ENCODE data around the gene ABLIM2.

ABLIM2 gene

GRCh38 chr4:8119877-8120276, 38.7 kb downstream of the ABLIM2 start:
- H2AFZ ChIP-seq (ENCODE audit: low read length, unreplicated experiment) = no peak overlapping the region
- H3K27ac ChIP-seq (ENCODE audit: low read depth, low read length) = no peak overlapping the region
- H3K4me1 ChIP-seq (ENCODE audit: control insufficient read depth, insufficient read depth, low read length, unreplicated experiment) = no peaks in the 10 kb centered on the region
- H3K36me3 ChIP-seq (ENCODE audit: insufficient read depth, low read length) = no peaks in the 10 kb centered on the region
- no peak overlapping the region for H3K4me3 ChIP-seq (ENCODE audit: low read depth, low read length)
- H3K27me3 ChIP-seq (ENCODE audit: insufficient read depth, low read length) = peaks cover 50% of the 10 kb centered on the region
- no peaks in the 10 kb centered on the region for H3K79me2 ChIP-seq (ENCODE audit: control insufficient read depth, insufficient read depth, low read length, unreplicated experiment)

GRCh38 chr4:8118531-8118930, 40.1 kb downstream of the ABLIM2 start:
- no peaks in the 10 kb centered on the region for H3K36me3 ChIP-seq (ENCODE audit: insufficient read depth, low read length)
- H3K4me1 ChIP-seq (ENCODE audit: control insufficient read depth, insufficient read depth, low read length, unreplicated experiment) = no peaks in the 10 kb centered on the region
- H3K4me3 ChIP-seq (ENCODE audit: low read depth, low read length) = no peak overlapping the region
- H3K27me3 ChIP-seq (ENCODE audit: insufficient read depth, low read length) = peaks cover 39% of the 10 kb centered on the region
- no peak overlapping the region for H3K27ac ChIP-seq (ENCODE audit: low read depth, low read length)
- H3K79me2 ChIP-seq (ENCODE audit: control insufficient read depth, insufficient read depth, low read length, unreplicated experiment) = no peaks in the 10 kb centered on the region
- no peak overlapping the region for H2AFZ ChIP-seq (ENCODE audit: low read length, unreplicated experiment)

- H3K4me3 ChIP-seq (ENCODE audit: low read depth, low read length) = no peak overlapping the region
- H3K27me3 ChIP-seq (ENCODE audit: insufficient read depth, low read length) = peaks cover 36% of the 10 kb centered on the region
- no peak overlapping the region for H3K27ac ChIP-seq (ENCODE audit: low read depth, low read length)
- no peaks in the 10 kb centered on the region for H3K79me2 ChIP-seq (ENCODE audit: control insufficient read depth, insufficient read depth, low read length, unreplicated experiment)
- no peaks in the 10 kb centered on the region for H3K36me3 ChIP-seq (ENCODE audit: insufficient read depth, low read length)
- no peaks in the 10 kb centered on the region for H3K4me1 ChIP-seq (ENCODE audit: control insufficient read depth, insufficient read depth, low read length, unreplicated experiment)
- no peak overlapping the region for H2AFZ ChIP-seq (ENCODE audit: low read length, unreplicated experiment)
Measured at GRCh38 chr4:8118035-8118434, 40.6 kb downstream of the ABLIM2 start.

GRCh38 chr4:8117278-8117682, 41.3 kb downstream of the ABLIM2 start:
- Histone ChIP-seq H3K36me3 (ENCODE audit: insufficient read depth, low read length) (no peaks in the 10 kb centered on the region), H3K4me1 (ENCODE audit: control insufficient read depth, insufficient read depth, low read length, unreplicated experiment) (no peaks in the 10 kb centered on the region), H2AFZ (ENCODE audit: low read length, unreplicated experiment) (no peak overlapping the region), H3K79me2 (ENCODE audit: control insufficient read depth, insufficient read depth, low read length, unreplicated experiment) (no peaks in the 10 kb centered on the region), H3K27me3 (ENCODE audit: insufficient read depth, low read length) (peaks cover 28% of the 10 kb centered on the region; the same call in 1 of the 2 replicates), H3K4me3 (ENCODE audit: low read depth, low read length) (no peak overlapping the region), H3K27ac (ENCODE audit: low read depth, low read length) (no peak overlapping the region)

GRCh38 chr4:8115916-8116315, 42.7 kb downstream of the ABLIM2 start:
- H3K4me1 ChIP-seq (ENCODE audit: control insufficient read depth, insufficient read depth, low read length, unreplicated experiment) = no peaks in the 10 kb centered on the region
- H3K36me3 ChIP-seq (ENCODE audit: insufficient read depth, low read length) = no peaks in the 10 kb centered on the region
- peaks cover 18% of the 10 kb centered on the region; the same call in 1 of the 2 replicates for H3K27me3 ChIP-seq (ENCODE audit: insufficient read depth, low read length)
- H2AFZ ChIP-seq (ENCODE audit: low read length, unreplicated experiment) = no peak overlapping the region
- H3K27ac ChIP-seq (ENCODE audit: low read depth, low read length) = no peak overlapping the region
- no peaks in the 10 kb centered on the region for H3K79me2 ChIP-seq (ENCODE audit: control insufficient read depth, insufficient read depth, low read length, unreplicated experiment)
- H3K4me3 ChIP-seq (ENCODE audit: low read depth, low read length) = no peak overlapping the region

- H3K79me2 ChIP-seq (ENCODE audit: control insufficient read depth, insufficient read depth, low read length, unreplicated experiment) = no peaks in the 10 kb centered on the region
Measured at GRCh38 chr4:8115203-8115520, 43.5 kb downstream of the ABLIM2 start.

GRCh38 chr4:8114456-8115202, 44.0 kb downstream of the ABLIM2 start:
- no peak overlapping the region for H3K4me3 ChIP-seq (ENCODE audit: low read depth, low read length)
- H3K79me2 ChIP-seq (ENCODE audit: control insufficient read depth, insufficient read depth, low read length, unreplicated experiment) = no peaks in the 10 kb centered on the region
- H2AFZ ChIP-seq (ENCODE audit: low read length, unreplicated experiment) = no peak overlapping the region
- H3K27me3 ChIP-seq (ENCODE audit: insufficient read depth, low read length) = peaks cover 21% of the 10 kb centered on the region
- H3K27ac ChIP-seq (ENCODE audit: low read depth, low read length) = no peak overlapping the region
- no peaks in the 10 kb centered on the region for H3K36me3 ChIP-seq (ENCODE audit: insufficient read depth, low read length)
- no peaks in the 10 kb centered on the region for H3K4me1 ChIP-seq (ENCODE audit: control insufficient read depth, insufficient read depth, low read length, unreplicated experiment)

More at GRCh38 chr4:8115203-8115520, 43.5 kb downstream of the ABLIM2 start:
- H3K27me3 ChIP-seq (ENCODE audit: insufficient read depth, low read length) = peaks cover 21% of the 10 kb centered on the region; the same call in 1 of the 2 replicates
- no peak overlapping the region for H2AFZ ChIP-seq (ENCODE audit: low read length, unreplicated experiment)
- H3K36me3 ChIP-seq (ENCODE audit: insufficient read depth, low read length) = no peaks in the 10 kb centered on the region
- no peaks in the 10 kb centered on the region for H3K4me1 ChIP-seq (ENCODE audit: control insufficient read depth, insufficient read depth, low read length, unreplicated experiment)
- no peak overlapping the region for H3K4me3 ChIP-seq (ENCODE audit: low read depth, low read length)
- H3K27ac ChIP-seq (ENCODE audit: low read depth, low read length) = no peak overlapping the region

- Histone ChIP-seq H3K27ac (ENCODE audit: low read depth, low read length) (no peak overlapping the region), H3K4me3 (ENCODE audit: low read depth, low read length) (no peak overlapping the region), H3K4me1 (ENCODE audit: control insufficient read depth, insufficient read depth, low read length, unreplicated experiment) (no peaks in the 10 kb centered on the region), H3K36me3 (ENCODE audit: insufficient read depth, low read length) (no peaks in the 10 kb centered on the region), H2AFZ (ENCODE audit: low read length, unreplicated experiment) (no peak overlapping the region), H3K79me2 (ENCODE audit: control insufficient read depth, insufficient read depth, low read length, unreplicated experiment) (no peaks in the 10 kb centered on the region), H3K27me3 (ENCODE audit: insufficient read depth, low read length) (peaks cover 27% of the 10 kb centered on the region)
Measured at GRCh38 chr4:8113611-8114377, 44.8 kb downstream of the ABLIM2 start.

GRCh38 chr4:8112672-8113071, 45.9 kb downstream of the ABLIM2 start:
- Histone ChIP-seq H3K79me2 (ENCODE audit: control insufficient read depth, insufficient read depth, low read length, unreplicated experiment) (no peaks in the 10 kb centered on the region), H3K27me3 (ENCODE audit: insufficient read depth, low read length) (peaks cover 34% of the 10 kb centered on the region), H2AFZ (ENCODE audit: low read length, unreplicated experiment) (no peak overlapping the region), H3K4me3 (ENCODE audit: low read depth, low read length) (no peak overlapping the region), H3K4me1 (ENCODE audit: control insufficient read depth, insufficient read depth, low read length, unreplicated experiment) (no peaks in the 10 kb centered on the region), H3K27ac (ENCODE audit: low read depth, low read length) (no peak overlapping the region), H3K36me3 (ENCODE audit: insufficient read depth, low read length) (no peaks in the 10 kb centered on the region)

- H3K4me3 ChIP-seq (ENCODE audit: low read depth, low read length) = no peak overlapping the region
- H3K36me3 ChIP-seq (ENCODE audit: insufficient read depth, low read length) = no peaks in the 10 kb centered on the region
- H3K27me3 ChIP-seq (ENCODE audit: insufficient read depth, low read length) = peaks cover 39% of the 10 kb centered on the region
- no peak overlapping the region for H2AFZ ChIP-seq (ENCODE audit: low read length, unreplicated experiment)
- no peaks in the 10 kb centered on the region for H3K79me2 ChIP-seq (ENCODE audit: control insufficient read depth, insufficient read depth, low read length, unreplicated experiment)
- no peak overlapping the region for H3K27ac ChIP-seq (ENCODE audit: low read depth, low read length)
- no peaks in the 10 kb centered on the region for H3K4me1 ChIP-seq (ENCODE audit: control insufficient read depth, insufficient read depth, low read length, unreplicated experiment)
Measured at GRCh38 chr4:8112036-8112576, 46.5 kb downstream of the ABLIM2 start.

Measured in ACC112 (cell line).